Neural crest cell (in vitro differentiated cells): ENCODE data around the gene ADRA1B. TPM values are rescaled to one million over a fixed set of nuclear protein-coding genes. Genes with fewer than 3 reads are reported as not detected.
A peak's percentile ranks its signal among the peaks of the same experiment; 100 is the strongest.

Experiments used
- DNase-seq: peaks from one replicate; pipeline ENCODE4 v3.0.0; 2021; ENCODE audit warnings: low read depth, mixed read lengths, low spot score
- H3K27ac Mint-ChIP-seq: one replicate; pipeline ENCODE4 v1.8.0; 2021; ENCODE audit warnings: mild to moderate bottlenecking, mixed read lengths; ENCODE audit not compliant: unreplicated experiment
- H3K27me3 Mint-ChIP-seq: 2 replicates; pipeline ENCODE4 v1.8.0; 2021; ENCODE audit warnings: low read depth, mild to moderate bottlenecking, mixed read lengths
- H3K36me3 Mint-ChIP-seq: 2 replicates; pipeline ENCODE4 v1.8.0; 2021; ENCODE audit warnings: low read depth, mild to moderate bottlenecking, mixed read lengths
- H3K4me1 Mint-ChIP-seq: 2 replicates; pipeline ENCODE4 v1.8.0; 2021; ENCODE audit warnings: mixed read lengths
- H3K4me3 Mint-ChIP-seq: one replicate; pipeline ENCODE4 v1.8.0; 2021; ENCODE audit warnings: mild to moderate bottlenecking, mixed read lengths
- H3K9me3 Mint-ChIP-seq: 2 replicates; pipeline ENCODE4 v1.8.0; 2021; ENCODE audit warnings: mixed read lengths
- CTCF ChIP-seq: fragments of 200-600 bp; sonication (generic); conservative IDR thresholded peaks from 2 replicates; pipeline ENCODE4 v1.5.0; 2021; ENCODE audit warnings: antibody characterized with exemption, mild to moderate bottlenecking
- total RNA-seq: library from RNA; stranded (reverse); gene quantifications from 2 replicates; pipeline ENCODE4 v1.2.1, GENCODE V29; 2021

ADRA1B gene
- total RNA-seq, 1 donor from 2014 or later = 0.19 TPM

GRCh38 chr5:159951387-159951786, 35.1 kb downstream of the ADRA1B start:
- no peak for DNase-seq
- no peaks in the 10 kb centered on the region for H3K36me3 Mint-ChIP-seq
- no peaks in the 10 kb centered on the region for H3K9me3 Mint-ChIP-seq
- peaks cover 6% of the 10 kb centered on the region for H3K4me1 Mint-ChIP-seq
- H3K27me3 Mint-ChIP-seq = peaks cover 5% of the 10 kb centered on the region
- H3K27ac Mint-ChIP-seq = no peak overlapping the region
- H3K4me3 Mint-ChIP-seq = no peak overlapping the region
- TF ChIP-seq CTCF = peak; percentile 48

GRCh38 chr5:159951834-159952233, 35.6 kb downstream of the ADRA1B start:
- H3K4me3 Mint-ChIP-seq = no peak overlapping the region
- peaks cover 6% of the 10 kb centered on the region for H3K4me1 Mint-ChIP-seq
- H3K27ac Mint-ChIP-seq = no peak overlapping the region
- peaks cover 5% of the 10 kb centered on the region for H3K27me3 Mint-ChIP-seq
- no peaks in the 10 kb centered on the region for H3K36me3 Mint-ChIP-seq
- no peaks in the 10 kb centered on the region for H3K9me3 Mint-ChIP-seq
- no peak for TF ChIP-seq CTCF
- no peak for DNase-seq

- no peak for DNase-seq
- H3K36me3 Mint-ChIP-seq = no peaks in the 10 kb centered on the region
- H3K4me1 Mint-ChIP-seq = peaks cover 6% of the 10 kb centered on the region
- no peak for TF ChIP-seq CTCF
- H3K27ac Mint-ChIP-seq = no peak overlapping the region
- peaks cover 5% of the 10 kb centered on the region for H3K27me3 Mint-ChIP-seq
- no peaks in the 10 kb centered on the region for H3K9me3 Mint-ChIP-seq
- no peak overlapping the region for H3K4me3 Mint-ChIP-seq
Measured at GRCh38 chr5:159953609-159954008, 37.3 kb downstream of the ADRA1B start.

- H3K36me3 Mint-ChIP-seq = no peaks in the 10 kb centered on the region
- H3K27me3 Mint-ChIP-seq = peaks cover under 1% of the 10 kb centered on the region
- H3K27ac Mint-ChIP-seq = no peak overlapping the region
- no peak overlapping the region for H3K4me3 Mint-ChIP-seq
- no peaks in the 10 kb centered on the region for H3K9me3 Mint-ChIP-seq
- no peak for TF ChIP-seq CTCF
- H3K4me1 Mint-ChIP-seq = peaks cover 6% of the 10 kb centered on the region
- no peak for DNase-seq
Measured at GRCh38 chr5:159955056-159955624, 38.9 kb downstream of the ADRA1B start.

GRCh38 chr5:159956074-159956473, 39.8 kb downstream of the ADRA1B start:
- Mint-ChIP-seq H3K27me3 (no peaks in the 10 kb centered on the region), H3K9me3 (no peaks in the 10 kb centered on the region), H3K27ac (no peak overlapping the region), H3K4me1 (peaks cover 6% of the 10 kb centered on the region), H3K4me3 (no peak overlapping the region), H3K36me3 (no peaks in the 10 kb centered on the region)
- DNase-seq = no peak
- no peak for TF ChIP-seq CTCF
